ENCODE data around the gene LRPAP1.

LRPAP1 gene, protein sequence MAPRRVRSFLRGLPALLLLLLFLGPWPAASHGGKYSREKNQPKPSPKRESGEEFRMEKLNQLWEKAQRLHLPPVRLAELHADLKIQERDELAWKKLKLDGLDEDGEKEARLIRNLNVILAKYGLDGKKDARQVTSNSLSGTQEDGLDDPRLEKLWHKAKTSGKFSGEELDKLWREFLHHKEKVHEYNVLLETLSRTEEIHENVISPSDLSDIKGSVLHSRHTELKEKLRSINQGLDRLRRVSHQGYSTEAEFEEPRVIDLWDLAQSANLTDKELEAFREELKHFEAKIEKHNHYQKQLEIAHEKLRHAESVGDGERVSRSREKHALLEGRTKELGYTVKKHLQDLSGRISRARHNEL

GRCh38 chr4:3531879-3532750 is at the start of gene LRPAP1:
Gene LRPAP1 (minus strand): TSS chr4:3532422. CDS start chr4:3532412, 10 bp downstream.
- Histone ChIP-seq H3K4me1 (ENCODE audit: control insufficient read depth, insufficient read depth, low read length) (peaks cover 3% of the 10 kb centered on the region; the same call in 1 of the 2 replicates), H3K27ac (ENCODE audit: extremely low read depth, low read depth, low read length) (no peak within 1 kb of the TSS; the same call in 1 of the 2 replicates), H3K4me3 (ENCODE audit: low read depth, low read length) (peak within 1 kb of the TSS; percentile 95), H3K9me3 (ENCODE audit: control insufficient read depth, insufficient read depth, low read depth, low read length) (no peaks in the 10 kb centered on the region), H3K36me3 (ENCODE audit: control insufficient read depth in 2 of 2, insufficient read depth in 1 of 2, low read length in 2 of 2) (peaks cover 0 to 35% of the 10 kb centered on the region in 2 experiments; a peak in 2 of 3 replicates)
- ChIA-PET CTCF (no interaction called here), POLR2A (no interaction called here)
- TF ChIP-seq ZNF521 (tag by site-specific recombination; IDR thresholded peaks at IDR 0.05) = no peak
- TF ChIP-seq ZNF837 (tag by site-specific recombination; IDR thresholded peaks at IDR 0.05) = 0 out of 2 replicates have a peak, but pooled peaks have one; percentile 47
- TF ChIP-seq, protein P1, sequence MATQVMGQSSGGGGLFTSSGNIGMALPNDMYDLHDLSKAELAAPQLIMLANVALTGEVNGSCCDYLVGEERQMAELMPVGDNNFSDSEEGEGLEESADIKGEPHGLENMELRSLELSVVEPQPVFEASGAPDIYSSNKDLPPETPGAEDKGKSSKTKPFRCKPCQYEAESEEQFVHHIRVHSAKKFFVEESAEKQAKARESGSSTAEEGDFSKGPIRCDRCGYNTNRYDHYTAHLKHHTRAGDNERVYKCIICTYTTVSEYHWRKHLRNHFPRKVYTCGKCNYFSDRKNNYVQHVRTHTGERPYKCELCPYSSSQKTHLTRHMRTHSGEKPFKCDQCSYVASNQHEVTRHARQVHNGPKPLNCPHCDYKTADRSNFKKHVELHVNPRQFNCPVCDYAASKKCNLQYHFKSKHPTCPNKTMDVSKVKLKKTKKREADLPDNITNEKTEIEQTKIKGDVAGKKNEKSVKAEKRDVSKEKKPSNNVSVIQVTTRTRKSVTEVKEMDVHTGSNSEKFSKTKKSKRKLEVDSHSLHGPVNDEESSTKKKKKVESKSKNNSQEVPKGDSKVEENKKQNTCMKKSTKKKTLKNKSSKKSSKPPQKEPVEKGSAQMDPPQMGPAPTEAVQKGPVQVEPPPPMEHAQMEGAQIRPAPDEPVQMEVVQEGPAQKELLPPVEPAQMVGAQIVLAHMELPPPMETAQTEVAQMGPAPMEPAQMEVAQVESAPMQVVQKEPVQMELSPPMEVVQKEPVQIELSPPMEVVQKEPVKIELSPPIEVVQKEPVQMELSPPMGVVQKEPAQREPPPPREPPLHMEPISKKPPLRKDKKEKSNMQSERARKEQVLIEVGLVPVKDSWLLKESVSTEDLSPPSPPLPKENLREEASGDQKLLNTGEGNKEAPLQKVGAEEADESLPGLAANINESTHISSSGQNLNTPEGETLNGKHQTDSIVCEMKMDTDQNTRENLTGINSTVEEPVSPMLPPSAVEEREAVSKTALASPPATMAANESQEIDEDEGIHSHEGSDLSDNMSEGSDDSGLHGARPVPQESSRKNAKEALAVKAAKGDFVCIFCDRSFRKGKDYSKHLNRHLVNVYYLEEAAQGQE (tag by site-specific recombination; IDR thresholded peaks at IDR 0.05) = no peak
- TF ChIP-seq, protein P2, sequence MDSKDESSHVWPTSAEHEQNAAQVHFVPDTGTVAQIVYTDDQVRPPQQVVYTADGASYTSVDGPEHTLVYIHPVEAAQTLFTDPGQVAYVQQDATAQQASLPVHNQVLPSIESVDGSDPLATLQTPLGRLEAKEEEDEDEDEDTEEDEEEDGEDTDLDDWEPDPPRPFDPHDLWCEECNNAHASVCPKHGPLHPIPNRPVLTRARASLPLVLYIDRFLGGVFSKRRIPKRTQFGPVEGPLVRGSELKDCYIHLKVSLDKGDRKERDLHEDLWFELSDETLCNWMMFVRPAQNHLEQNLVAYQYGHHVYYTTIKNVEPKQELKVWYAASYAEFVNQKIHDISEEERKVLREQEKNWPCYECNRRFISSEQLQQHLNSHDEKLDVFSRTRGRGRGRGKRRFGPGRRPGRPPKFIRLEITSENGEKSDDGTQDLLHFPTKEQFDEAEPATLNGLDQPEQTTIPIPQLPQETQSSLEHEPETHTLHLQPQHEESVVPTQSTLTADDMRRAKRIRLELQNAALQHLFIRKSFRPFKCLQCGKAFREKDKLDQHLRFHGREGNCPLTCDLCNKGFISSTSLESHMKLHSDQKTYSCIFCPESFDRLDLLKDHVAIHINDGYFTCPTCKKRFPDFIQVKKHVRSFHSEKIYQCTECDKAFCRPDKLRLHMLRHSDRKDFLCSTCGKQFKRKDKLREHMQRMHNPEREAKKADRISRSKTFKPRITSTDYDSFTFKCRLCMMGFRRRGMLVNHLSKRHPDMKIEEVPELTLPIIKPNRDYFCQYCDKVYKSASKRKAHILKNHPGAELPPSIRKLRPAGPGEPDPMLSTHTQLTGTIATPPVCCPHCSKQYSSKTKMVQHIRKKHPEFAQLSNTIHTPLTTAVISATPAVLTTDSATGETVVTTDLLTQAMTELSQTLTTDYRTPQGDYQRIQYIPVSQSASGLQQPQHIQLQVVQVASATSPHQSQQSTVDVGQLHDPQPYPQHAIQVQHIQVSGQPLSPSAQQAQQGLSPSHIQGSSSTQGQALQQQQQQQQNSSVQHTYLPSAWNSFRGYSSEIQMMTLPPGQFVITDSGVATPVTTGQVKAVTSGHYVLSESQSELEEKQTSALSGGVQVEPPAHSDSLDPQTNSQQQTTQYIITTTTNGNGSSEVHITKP (tag by site-specific recombination; IDR thresholded peaks at IDR 0.05) = no peak
- peak; percentile 71; the same call in 1 of the 2 replicates for TF ChIP-seq ZNF76 (tag by site-specific recombination; IDR thresholded peaks at IDR 0.05; ENCODE audit: borderline replicate concordance, low read depth)
- TF ChIP-seq ZSCAN16 (tag by site-specific recombination; IDR thresholded peaks at IDR 0.05) = no peak
- TF ChIP-seq, protein P3, sequence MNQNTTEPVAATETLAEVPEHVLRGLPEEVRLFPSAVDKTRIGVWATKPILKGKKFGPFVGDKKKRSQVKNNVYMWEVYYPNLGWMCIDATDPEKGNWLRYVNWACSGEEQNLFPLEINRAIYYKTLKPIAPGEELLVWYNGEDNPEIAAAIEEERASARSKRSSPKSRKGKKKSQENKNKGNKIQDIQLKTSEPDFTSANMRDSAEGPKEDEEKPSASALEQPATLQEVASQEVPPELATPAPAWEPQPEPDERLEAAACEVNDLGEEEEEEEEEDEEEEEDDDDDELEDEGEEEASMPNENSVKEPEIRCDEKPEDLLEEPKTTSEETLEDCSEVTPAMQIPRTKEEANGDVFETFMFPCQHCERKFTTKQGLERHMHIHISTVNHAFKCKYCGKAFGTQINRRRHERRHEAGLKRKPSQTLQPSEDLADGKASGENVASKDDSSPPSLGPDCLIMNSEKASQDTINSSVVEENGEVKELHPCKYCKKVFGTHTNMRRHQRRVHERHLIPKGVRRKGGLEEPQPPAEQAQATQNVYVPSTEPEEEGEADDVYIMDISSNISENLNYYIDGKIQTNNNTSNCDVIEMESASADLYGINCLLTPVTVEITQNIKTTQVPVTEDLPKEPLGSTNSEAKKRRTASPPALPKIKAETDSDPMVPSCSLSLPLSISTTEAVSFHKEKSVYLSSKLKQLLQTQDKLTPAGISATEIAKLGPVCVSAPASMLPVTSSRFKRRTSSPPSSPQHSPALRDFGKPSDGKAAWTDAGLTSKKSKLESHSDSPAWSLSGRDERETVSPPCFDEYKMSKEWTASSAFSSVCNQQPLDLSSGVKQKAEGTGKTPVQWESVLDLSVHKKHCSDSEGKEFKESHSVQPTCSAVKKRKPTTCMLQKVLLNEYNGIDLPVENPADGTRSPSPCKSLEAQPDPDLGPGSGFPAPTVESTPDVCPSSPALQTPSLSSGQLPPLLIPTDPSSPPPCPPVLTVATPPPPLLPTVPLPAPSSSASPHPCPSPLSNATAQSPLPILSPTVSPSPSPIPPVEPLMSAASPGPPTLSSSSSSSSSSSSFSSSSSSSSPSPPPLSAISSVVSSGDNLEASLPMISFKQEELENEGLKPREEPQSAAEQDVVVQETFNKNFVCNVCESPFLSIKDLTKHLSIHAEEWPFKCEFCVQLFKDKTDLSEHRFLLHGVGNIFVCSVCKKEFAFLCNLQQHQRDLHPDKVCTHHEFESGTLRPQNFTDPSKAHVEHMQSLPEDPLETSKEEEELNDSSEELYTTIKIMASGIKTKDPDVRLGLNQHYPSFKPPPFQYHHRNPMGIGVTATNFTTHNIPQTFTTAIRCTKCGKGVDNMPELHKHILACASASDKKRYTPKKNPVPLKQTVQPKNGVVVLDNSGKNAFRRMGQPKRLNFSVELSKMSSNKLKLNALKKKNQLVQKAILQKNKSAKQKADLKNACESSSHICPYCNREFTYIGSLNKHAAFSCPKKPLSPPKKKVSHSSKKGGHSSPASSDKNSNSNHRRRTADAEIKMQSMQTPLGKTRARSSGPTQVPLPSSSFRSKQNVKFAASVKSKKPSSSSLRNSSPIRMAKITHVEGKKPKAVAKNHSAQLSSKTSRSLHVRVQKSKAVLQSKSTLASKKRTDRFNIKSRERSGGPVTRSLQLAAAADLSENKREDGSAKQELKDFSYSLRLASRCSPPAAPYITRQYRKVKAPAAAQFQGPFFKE (tag by site-specific recombination; IDR thresholded peaks at IDR 0.05; ENCODE audit: borderline replicate concordance) = no peak
- TF ChIP-seq ZNF211 (tag by site-specific recombination; IDR thresholded peaks at IDR 0.05; ENCODE audit: low read depth) = no peak
- TF ChIP-seq KLF16 (tag by site-specific recombination; IDR thresholded peaks at IDR 0.05) = peak; percentile 65; the same call in 1 of the 2 replicates
- peak; percentile 74; the same call in 1 of the 2 replicates for TF ChIP-seq YY1 (tag by site-specific recombination; IDR thresholded peaks at IDR 0.05)
- no peak for TF ChIP-seq ZNF596 (tag by site-specific recombination; IDR thresholded peaks at IDR 0.05)
- TF ChIP-seq ZNF560 (tag by site-specific recombination; IDR thresholded peaks at IDR 0.05; ENCODE audit: borderline replicate concordance) = no peak
- TF ChIP-seq KLF7 (tag by site-specific recombination; IDR thresholded peaks at IDR 0.05; ENCODE audit: borderline replicate concordance) = no peak
- no peak for TF ChIP-seq ZNF239 (tag by site-specific recombination; IDR thresholded peaks at IDR 0.05)
- 0 out of 2 replicates have a peak, but pooled peaks have one; percentile 29 for TF ChIP-seq OSR2 (tag by site-specific recombination; IDR thresholded peaks at IDR 0.05)
- no peak for TF ChIP-seq ZNF169 (tag by site-specific recombination; IDR thresholded peaks at IDR 0.05)
- TF ChIP-seq ZBTB17 (tag by site-specific recombination; IDR thresholded peaks at IDR 0.05) = peak; percentile 31; the same call in 1 of the 2 replicates
- TF ChIP-seq ZNF398 (tag by site-specific recombination; IDR thresholded peaks at IDR 0.05) = no peak

Measured in HEK293 (cell line).